Gastrocnemius medialis (tissue), 4 donors: ENCODE measurements around the gene CAPRIN1. TPM values are rescaled to one million over a fixed set of nuclear protein-coding genes. Genes with fewer than 3 reads are reported as not detected.
A peak's percentile ranks its signal among the peaks of the same experiment; 100 is the strongest.

Experiments used
- ATAC-seq, 2 donors: fragments of 150-250 bp; one replicate each; pipeline ENCODE4 v1.9.1; 2016
- DNase-seq, 2 donors: peaks; one replicate each; pipeline ENCODE4 v3.0.0-alpha.2; 2019
- H3K27ac ChIP-seq, 4 donors: fragments of 200-600 bp; sonication (generic); 1 replicate in 1 of 4; 2 replicates in 3 of 4; pipeline ENCODE4 v1.5.1; 2016 to 2018; ENCODE audit warnings: mild to moderate bottlenecking in 2 of 4, moderate library complexity in 1 of 4
- H3K27me3 ChIP-seq, 3 donors: fragments of 200-600 bp; sonication (generic) in 2 of 3; 1 replicate in 1 of 3; 2 replicates in 2 of 3; pipeline versions ENCODE4 v1.5.1 to v1.6.0; 2016 to 2019; ENCODE audit warnings: mild to moderate bottlenecking in 1 of 3, moderate library complexity in 1 of 3
- H3K36me3 ChIP-seq, 2 donors: fragments of 200-600 bp; sonication (generic) in 1 of 2; one replicate each; pipeline ENCODE4 v1.5.1; 2017 to 2018
- H3K4me1 ChIP-seq, 2 donors: fragments of 200-600 bp; sonication (generic) in 1 of 2; one replicate each; pipeline ENCODE4 v1.5.1; 2016 to 2017; ENCODE audit warnings: mild to moderate bottlenecking in 2 of 2
- H3K4me3 ChIP-seq, 4 donors: fragments of 200-600 bp; sonication (generic) in 3 of 4; 1 replicate in 1 of 4; 2 replicates in 3 of 4; pipeline ENCODE4 v1.5.1; 2016 to 2019; ENCODE audit warnings: mild to moderate bottlenecking in 2 of 4
- H3K9me3 ChIP-seq, 3 donors: fragments of 200-600 bp; sonication (generic) in 2 of 3; 1 replicate in 1 of 3; 2 replicates in 2 of 3; pipeline ENCODE4 v1.5.1; 2016 to 2019
- CTCF ChIP-seq, 5 experiments: fragments of 450-650 bp in 3 of 5; fragments of 200-600 bp in 2 of 5; sonication (generic) in 2 of 5; IDR thresholded peaks in 4 of 5; conservative IDR thresholded peaks in 1 of 5; 1 replicate in 4 of 5; 2 replicates in 1 of 5; pipeline ENCODE4 v1.5.1; 2016 to 2019; ENCODE audit warnings: antibody characterized with exemption in 5 of 5, mild to moderate bottlenecking in 3 of 5, moderate library complexity in 3 of 5
- POLR2A ChIP-seq, 2 donors: fragments of 450-650 bp; IDR thresholded peaks; one replicate each; pipeline ENCODE4 v1.6.1; 2017; ENCODE audit warnings: antibody characterized with exemption in 2 of 2, mild to moderate bottlenecking in 2 of 2, moderate library complexity in 2 of 2
- in situ Hi-C, 4 donors: fragments of 200-750 bp; cut with MboI; loops; one replicate each; pipeline versions ENCODE4 v1.15.0 to v1.8.0; 2017; ENCODE audit warnings: low sequenced_read_pairs in 4 of 4
- intact Hi-C: fragments of 100-400 bp; cut with DNase I; formaldehyde crosslinking; loops from one replicate; pipeline ENCODE4 v1.15.1; 2023; ENCODE audit warnings: low total_unique reads
- total RNA-seq, 4 donors: library from RNA; depleted of rRNA; stranded (reverse); fragments of >200 nt; gene quantifications; one replicate each; pipeline versions ENCODE4 v1.1.0 to v1.2.3, GENCODE V29; 2016

CAPRIN1 gene
- total RNA-seq, 4 donors from 2014 or later = 70.9 to 82.2 (median 79.4) TPM

GRCh38 chr11:34027516-34028408, 23.8 kb upstream of the CAPRIN1 start:
- Histone ChIP-seq H3K36me3 (no peaks in the 10 kb centered on the region), H3K27me3 (no peaks in the 10 kb centered on the region), H3K4me1 (peaks cover 10 to 13% of the 10 kb centered on the region in 2 donors), H3K27ac (no peak overlapping the region), H3K4me3 (no peak overlapping the region), H3K9me3 (no peaks in the 10 kb centered on the region)
- DNase-seq (no peak), ATAC-seq (no peak)
- in situ Hi-C loops (no loop called here), intact Hi-C loops (no loop called here)
- TF ChIP-seq CTCF (IDR thresholded peaks at IDR 0.05 in 4 of 5, conservative IDR thresholded peaks at IDR 0.05 in 1 of 5) = no peak
- no peak for TF ChIP-seq POLR2A (IDR thresholded peaks at IDR 0.05)

- Histone ChIP-seq H3K4me1 (peaks cover 10 to 13% of the 10 kb centered on the region in 2 donors), H3K9me3 (no peaks in the 10 kb centered on the region), H3K27me3 (no peaks in the 10 kb centered on the region), H3K27ac (peak overlapping the region in 2 of 4 donors; percentile 14 to 35), H3K36me3 (no peaks in the 10 kb centered on the region), H3K4me3 (no peak overlapping the region)
- ATAC-seq (peak; percentile 76 to 88), DNase-seq (peak; percentile 29 to 38)
- intact Hi-C loops (no loop called here), in situ Hi-C loops (no loop called here)
- TF ChIP-seq POLR2A (IDR thresholded peaks at IDR 0.05) (no peak), CTCF (IDR thresholded peaks at IDR 0.05 in 4 of 5, conservative IDR thresholded peaks at IDR 0.05 in 1 of 5) (no peak)
Observed at GRCh38 chr11:34028425-34028824, 23.1 kb upstream of the CAPRIN1 start.

- intact Hi-C loops (no loop called here), in situ Hi-C loops (no loop called here)
- H3K27me3 ChIP-seq = no peaks in the 10 kb centered on the region
- H3K4me1 ChIP-seq = peaks cover 10 to 13% of the 10 kb centered on the region in 2 donors
- H3K9me3 ChIP-seq = no peaks in the 10 kb centered on the region
- H3K36me3 ChIP-seq = no peaks in the 10 kb centered on the region
- H3K27ac ChIP-seq = no peak overlapping the region
- no peak for DNase-seq
- no peak overlapping the region for H3K4me3 ChIP-seq
- no peak for TF ChIP-seq POLR2A (IDR thresholded peaks at IDR 0.05)
- no peak for ATAC-seq
Observed at GRCh38 chr11:34029176-34029575, 22.4 kb upstream of the CAPRIN1 start.

GRCh38 chr11:34030382-34030781, 21.1 kb upstream of the CAPRIN1 start:
- H3K27me3 ChIP-seq = no peaks in the 10 kb centered on the region
- H3K4me1 ChIP-seq = peaks cover 10 to 13% of the 10 kb centered on the region in 2 donors
- in situ Hi-C loops (no loop called here), intact Hi-C loops (no loop called here)
- H3K36me3 ChIP-seq = no peaks in the 10 kb centered on the region
- TF ChIP-seq CTCF (IDR thresholded peaks at IDR 0.05 in 4 of 5, conservative IDR thresholded peaks at IDR 0.05 in 1 of 5) = no peak
- no peak for TF ChIP-seq POLR2A (IDR thresholded peaks at IDR 0.05)
- ATAC-seq = peak in 1 of 2 donors; percentile 53
- H3K27ac ChIP-seq = no peak overlapping the region
- no peaks in the 10 kb centered on the region for H3K9me3 ChIP-seq
- DNase-seq = no peak
- H3K4me3 ChIP-seq = no peak overlapping the region

- Histone ChIP-seq H3K4me1 (peaks cover 8 to 9% of the 10 kb centered on the region in 2 donors), H3K36me3 (no peaks in the 10 kb centered on the region), H3K4me3 (no peak overlapping the region), H3K27ac (no peak overlapping the region), H3K9me3 (no peaks in the 10 kb centered on the region), H3K27me3 (no peaks in the 10 kb centered on the region)
- in situ Hi-C loops = no loop called here
- no peak for TF ChIP-seq CTCF (IDR thresholded peaks at IDR 0.05 in 4 of 5, conservative IDR thresholded peaks at IDR 0.05 in 1 of 5)
- no peak for TF ChIP-seq POLR2A (IDR thresholded peaks at IDR 0.05)
- intact Hi-C loops = no loop called here
- DNase-seq (no peak), ATAC-seq (no peak)
Observed at GRCh38 chr11:34033399-34033798, 18.1 kb upstream of the CAPRIN1 start.
